ENCODE measurements around the gene MAP10.
"Not testable (repeated sequence)": the region's sequence is repeated elsewhere in the genome, so short reads cannot be mapped to it uniquely, and the experiment has no call there.

MAP10 gene

GRCh38 chr1:232805269-232806185 is at the start of gene MAP10:
MAP10 (plus strand) TSS chr1:232805416; CDS start chr1:232805450, 34 bp downstream.
- peak; percentile 85 for DNase-seq (ENCODE audit: low spot score)

- no peak for DNase-seq (ENCODE audit: low spot score)
These were observed 40.6 kb upstream of the MAP10 start for GRCh38 chr1:232764458-232765251.

GRCh38 chr1:232765542-232765941 is 39.7 kb upstream of the MAP10 start:
- no peak for DNase-seq (ENCODE audit: low spot score)

- no peak for DNase-seq (ENCODE audit: low spot score)
These were observed 38.9 kb upstream of the MAP10 start for GRCh38 chr1:232766241-232766890.

- no peak for DNase-seq (ENCODE audit: low spot score)
These were observed 38.3 kb upstream of the MAP10 start for GRCh38 chr1:232766904-232767303.

- no peak for DNase-seq (ENCODE audit: low spot score)
These were observed 37.7 kb upstream of the MAP10 start for GRCh38 chr1:232767305-232768074.

GRCh38 chr1:232768793-232769192 is 36.4 kb upstream of the MAP10 start:
- DNase-seq (ENCODE audit: low spot score): no peak

- DNase-seq (ENCODE audit: low spot score): no peak
These were observed 35.5 kb upstream of the MAP10 start for GRCh38 chr1:232769733-232770132.

GRCh38 chr1:232773752-232774151 is 31.5 kb upstream of the MAP10 start:
- DNase-seq (ENCODE audit: low spot score): no peak

- DNase-seq (ENCODE audit: low spot score): no peak
These were observed 28.6 kb upstream of the MAP10 start for GRCh38 chr1:232776526-232777106.

GRCh38 chr1:232780354-232780753 is 24.9 kb upstream of the MAP10 start:
- no peak for DNase-seq (ENCODE audit: low spot score)

- no peak for DNase-seq (ENCODE audit: low spot score)
These were observed 20.4 kb upstream of the MAP10 start for GRCh38 chr1:232784794-232785193.

GRCh38 chr1:232785630-232786029 is 19.6 kb upstream of the MAP10 start:
- DNase-seq (ENCODE audit: low spot score): not testable (repeated sequence)

GRCh38 chr1:232786845-232787455 is 18.3 kb upstream of the MAP10 start:
- DNase-seq (ENCODE audit: low spot score): no peak

- no peak for DNase-seq (ENCODE audit: low spot score)
These were observed 16.9 kb upstream of the MAP10 start for GRCh38 chr1:232788235-232788872.

GRCh38 chr1:232789651-232790050 is 15.6 kb upstream of the MAP10 start:
- DNase-seq (ENCODE audit: low spot score): no peak

GRCh38 chr1:232792949-232793348 is 12.3 kb upstream of the MAP10 start:
- no peak for DNase-seq (ENCODE audit: low spot score)

- no peak for DNase-seq (ENCODE audit: low spot score)
These were observed 11.3 kb upstream of the MAP10 start for GRCh38 chr1:232793944-232794343.

GRCh38 chr1:232795497-232796053 is 9.6 kb upstream of the MAP10 start:
- no peak for DNase-seq (ENCODE audit: low spot score)

Data from left forelimb (tissue), 1 donor.